SK-N-SH treated with all-trans-retinoic acid at 6 μM for 48 hours (cell line): ENCODE data around the gene RGS21.

Source experiments
- CSRNP3 ChIP-seq: fragments of 250-450 bp; sonication (Bioruptor Pico); IDR thresholded peaks from 2 replicates; pipeline ENCODE4 v1.5.1; 2021; ENCODE audit warnings: mild to moderate bottlenecking, moderate library complexity
- GLIS3 ChIP-seq: fragments of 250-450 bp; sonication (Bioruptor Pico); IDR thresholded peaks from 2 replicates; pipeline ENCODE4 v1.5.0; 2020; ENCODE audit warnings: mild to moderate bottlenecking, moderate library complexity
- ISL1 ChIP-seq: fragments of 250-450 bp; sonication (Bioruptor Pico); IDR thresholded peaks from 2 replicates; pipeline ENCODE4 v2.1.2; 2022; ENCODE audit warnings: mild to moderate bottlenecking, moderate library complexity
- OSR1 ChIP-seq: fragments of 250-450 bp; sonication (Bioruptor Pico); IDR thresholded peaks from 2 replicates; pipeline ENCODE4 v1.8.0; 2022; ENCODE audit warnings: moderate library complexity, mild to moderate bottlenecking, inconsistent platforms
- PATZ1 ChIP-seq: fragments of 250-450 bp; sonication (Bioruptor Pico); IDR thresholded peaks from 2 replicates; pipeline ENCODE4 v1.8.0; 2020; ENCODE audit warnings: mild to moderate bottlenecking, moderate library complexity, borderline replicate concordance
- POU6F1 ChIP-seq: fragments of 250-450 bp; sonication (Bioruptor Pico); IDR thresholded peaks from 2 replicates; pipeline ENCODE4 v1.8.0; 2021; ENCODE audit warnings: low read depth, mild to moderate bottlenecking, moderate library complexity, borderline replicate concordance
- PPARA ChIP-seq: fragments of 250-450 bp; sonication (Bioruptor Pico); IDR thresholded peaks from 2 replicates; pipeline ENCODE4 v1.5.0; 2020; ENCODE audit warnings: mild to moderate bottlenecking, borderline replicate concordance
- RARB ChIP-seq: fragments of 250-450 bp; sonication (Bioruptor Pico); IDR thresholded peaks from 2 replicates; pipeline ENCODE4 v1.8.0; 2021; ENCODE audit warnings: mild to moderate bottlenecking, moderate library complexity
- TCF4 ChIP-seq: fragments of 250-450 bp; sonication (Bioruptor Pico); IDR thresholded peaks from 2 replicates; pipeline ENCODE4 v1.8.0; 2021; ENCODE audit warnings: mild to moderate bottlenecking, moderate library complexity, borderline replicate concordance
- ZC3H10 ChIP-seq: fragments of 250-450 bp; sonication (Bioruptor Pico); IDR thresholded peaks from 2 replicates; pipeline ENCODE4 v1.5.1; 2021; ENCODE audit warnings: mild to moderate bottlenecking, moderate library complexity
- ZNF70 ChIP-seq: fragments of 450-650 bp; formaldehyde crosslinking; IDR thresholded peaks from 2 replicates; pipeline ENCODE4 v1.5.0; 2020; ENCODE audit warnings: mild to moderate bottlenecking, moderate library complexity
- ZNF8 ChIP-seq: fragments of 450-650 bp; formaldehyde crosslinking; IDR thresholded peaks from 2 replicates; pipeline ENCODE4 v1.5.0; 2020; ENCODE audit warnings: mild to moderate bottlenecking, moderate library complexity

- no peak for TF ChIP-seq CSRNP3 (CRISPR knock-in tag)
- TF ChIP-seq RARB (CRISPR knock-in tag): no peak
- TF ChIP-seq ZC3H10: no peak
- no peak for TF ChIP-seq POU6F1 (CRISPR knock-in tag)
- no peak for TF ChIP-seq PATZ1 (CRISPR knock-in tag)
- no peak for TF ChIP-seq TCF4 (CRISPR knock-in tag)
- TF ChIP-seq PPARA (CRISPR knock-in tag): no peak
- no peak for TF ChIP-seq ZNF8 (CRISPR knock-in tag)
- TF ChIP-seq ZNF70: no peak
- TF ChIP-seq OSR1: no peak
- TF ChIP-seq ISL1 (CRISPR knock-in tag): no peak
- no peak for TF ChIP-seq GLIS3 (CRISPR knock-in tag)
Observed at GRCh38 chr1:192375306-192375705, 58.5 kb downstream of the RGS21 start.
